ENCODE measurements around the gene CPNE6.

Gene CPNE6

GRCh38 chr14:24078146-24078545 lies 6.8 kb downstream of the CPNE6 start:
- Histone ChIP-seq H3K9ac (ENCODE audit: insufficient read length, low read depth) (no peak overlapping the region), H3K27me3 (ENCODE audit: insufficient read depth, insufficient read length) (peaks cover 43% of the 10 kb centered on the region), H3K4me3 (ENCODE audit: insufficient read length, low read depth) (no peak overlapping the region), H3K9me3 (ENCODE audit: insufficient read depth, low read length) (no peaks in the 10 kb centered on the region), H3K36me3 (ENCODE audit: insufficient read depth, insufficient read length, low read length) (no peaks in the 10 kb centered on the region), H3K4me1 (ENCODE audit: insufficient read depth, insufficient read length) (peaks cover 4% of the 10 kb centered on the region)
- no peak for DNase-seq (ENCODE audit: low read depth, low spot score)
- TF ChIP-seq ZNF274 (IDR thresholded peaks at IDR 0.05; ENCODE audit: low read depth, low read length) (no peak), SUZ12 (IDR thresholded peaks at IDR 0.05; ENCODE audit: extremely low read depth, insufficient read depth, insufficient read length) (no peak), YY1 (IDR thresholded peaks at IDR 0.05; ENCODE audit: insufficient read depth, insufficient read length) (no peak)

- TF ChIP-seq SUZ12 (IDR thresholded peaks at IDR 0.05; ENCODE audit: extremely low read depth, insufficient read depth, insufficient read length) (no peak), YY1 (IDR thresholded peaks at IDR 0.05; ENCODE audit: insufficient read depth, insufficient read length) (no peak), ZNF274 (IDR thresholded peaks at IDR 0.05; ENCODE audit: low read depth, low read length) (no peak)
- Histone ChIP-seq H3K4me1 (ENCODE audit: insufficient read depth, insufficient read length) (peaks cover 4% of the 10 kb centered on the region), H3K27me3 (ENCODE audit: insufficient read depth, insufficient read length) (peaks cover 55% of the 10 kb centered on the region), H3K36me3 (ENCODE audit: insufficient read depth, insufficient read length, low read length) (no peaks in the 10 kb centered on the region), H3K4me3 (ENCODE audit: insufficient read length, low read depth) (no peak overlapping the region), H3K9me3 (ENCODE audit: insufficient read depth, low read length) (no peaks in the 10 kb centered on the region), H3K9ac (ENCODE audit: insufficient read length, low read depth) (no peak overlapping the region)
- DNase-seq (ENCODE audit: low read depth, low spot score), result no peak
Measured at GRCh38 chr14:24079491-24080141, 8.3 kb downstream of the CPNE6 start.

DNA sequence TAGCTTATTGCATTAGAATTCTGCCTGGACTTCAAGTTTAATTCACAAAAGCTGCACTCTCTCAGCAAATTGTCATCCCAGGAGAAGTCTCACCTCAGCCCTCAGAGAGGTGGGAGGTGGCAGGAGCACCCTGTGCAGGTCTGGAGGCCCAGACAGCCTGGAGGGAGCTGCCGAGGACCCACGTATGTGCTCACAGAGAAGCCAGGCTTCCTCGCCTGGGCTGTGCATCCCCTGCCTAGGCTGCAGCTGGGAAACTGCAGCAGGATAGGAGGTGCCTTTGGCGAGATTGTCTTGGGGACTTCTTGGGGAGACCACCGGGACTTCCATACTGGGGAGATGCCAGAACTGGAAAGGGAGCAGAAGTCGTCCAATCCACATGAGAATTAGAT lies 8.8 kb downstream of the CPNE6 start:
- Histone ChIP-seq H3K4me3 (ENCODE audit: insufficient read length, low read depth) (no peak overlapping the region), H3K9ac (ENCODE audit: insufficient read length, low read depth) (no peak overlapping the region), H3K36me3 (ENCODE audit: insufficient read depth, insufficient read length, low read length) (no peaks in the 10 kb centered on the region), H3K9me3 (ENCODE audit: insufficient read depth, low read length) (no peaks in the 10 kb centered on the region), H3K27me3 (ENCODE audit: insufficient read depth, insufficient read length) (peaks cover 55% of the 10 kb centered on the region), H3K4me1 (ENCODE audit: insufficient read depth, insufficient read length) (peaks cover 4% of the 10 kb centered on the region)
- DNase-seq (ENCODE audit: low read depth, low spot score), result no peak
- TF ChIP-seq ZNF274 (IDR thresholded peaks at IDR 0.05; ENCODE audit: low read depth, low read length), result no peak

DNA sequence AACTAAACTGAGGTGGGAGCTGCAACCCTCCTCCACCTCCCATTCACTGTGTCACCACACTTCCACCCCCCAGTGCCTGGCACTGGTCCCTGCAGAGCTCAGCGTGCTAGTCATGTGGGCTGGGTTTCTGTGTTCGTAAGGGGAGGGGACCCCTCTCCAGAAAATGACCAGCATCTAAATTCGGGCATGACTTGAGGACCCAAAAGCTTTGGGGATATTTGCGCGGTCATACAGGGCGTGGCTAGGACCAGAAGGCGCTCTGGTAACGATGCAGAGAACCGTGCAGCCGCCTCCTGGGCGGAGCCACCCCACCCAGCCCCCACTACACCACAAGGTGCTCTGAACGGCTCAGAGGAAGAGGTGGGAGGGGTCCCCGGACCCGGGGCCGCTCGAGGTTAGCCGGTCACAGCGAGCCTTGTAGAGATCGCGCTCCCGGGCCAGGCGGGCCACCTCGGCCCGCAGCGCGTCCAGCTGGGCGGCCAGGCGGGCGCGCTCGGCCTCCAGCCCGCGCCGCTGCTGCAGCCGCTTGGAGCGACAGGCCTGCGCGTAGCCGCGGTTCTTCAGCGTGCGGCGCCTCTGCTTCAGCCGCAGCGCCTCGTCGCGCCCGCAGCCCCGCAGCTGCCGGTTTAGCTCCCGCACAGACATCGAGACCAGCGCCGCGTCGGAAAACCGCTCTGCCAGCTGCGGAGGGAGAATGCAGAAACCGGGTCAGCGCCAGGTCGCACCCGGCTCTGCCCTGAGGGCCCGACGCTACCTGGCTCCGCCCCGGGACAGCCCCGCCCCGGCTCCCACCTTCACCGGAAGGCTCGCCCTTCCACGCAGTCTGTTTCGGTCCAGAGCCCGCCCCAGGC lies 9.8 kb downstream of the CPNE6 start:
- TF ChIP-seq YY1 (IDR thresholded peaks at IDR 0.05; ENCODE audit: insufficient read depth, insufficient read length), result no peak
- no peak for TF ChIP-seq ZNF274 (IDR thresholded peaks at IDR 0.05; ENCODE audit: low read depth, low read length)
- TF ChIP-seq SUZ12 (IDR thresholded peaks at IDR 0.05; ENCODE audit: extremely low read depth, insufficient read depth, insufficient read length), result no peak
- H3K9me3 ChIP-seq (ENCODE audit: insufficient read depth, low read length), result no peaks in the 10 kb centered on the region
- peaks cover 55% of the 10 kb centered on the region for H3K27me3 ChIP-seq (ENCODE audit: insufficient read depth, insufficient read length)
- no peaks in the 10 kb centered on the region for H3K36me3 ChIP-seq (ENCODE audit: insufficient read depth, insufficient read length, low read length)
- H3K4me1 ChIP-seq (ENCODE audit: insufficient read depth, insufficient read length), result peaks cover 4% of the 10 kb centered on the region
- H3K4me3 ChIP-seq (ENCODE audit: insufficient read length, low read depth), result peak overlapping the region; percentile 71
- peak overlapping the region; percentile 77 for H3K9ac ChIP-seq (ENCODE audit: insufficient read length, low read depth)
- no peak for DNase-seq (ENCODE audit: low read depth, low spot score)

- no peaks in the 10 kb centered on the region for H3K36me3 ChIP-seq (ENCODE audit: insufficient read depth, insufficient read length, low read length)
- no peak for DNase-seq (ENCODE audit: low read depth, low spot score)
- peak overlapping the region; percentile 71 for H3K4me3 ChIP-seq (ENCODE audit: insufficient read length, low read depth)
- peaks cover 55% of the 10 kb centered on the region for H3K27me3 ChIP-seq (ENCODE audit: insufficient read depth, insufficient read length)
- peak overlapping the region; percentile 56 for H3K9ac ChIP-seq (ENCODE audit: insufficient read length, low read depth)
- peaks cover 4% of the 10 kb centered on the region for H3K4me1 ChIP-seq (ENCODE audit: insufficient read depth, insufficient read length)
- TF ChIP-seq YY1 (IDR thresholded peaks at IDR 0.05; ENCODE audit: insufficient read depth, insufficient read length) (no peak), SUZ12 (IDR thresholded peaks at IDR 0.05; ENCODE audit: extremely low read depth, insufficient read depth, insufficient read length) (no peak), ZNF274 (IDR thresholded peaks at IDR 0.05; ENCODE audit: low read depth, low read length) (no peak)
- no peaks in the 10 kb centered on the region for H3K9me3 ChIP-seq (ENCODE audit: insufficient read depth, low read length)
Measured at GRCh38 chr14:24081739-24082211, 10.4 kb downstream of the CPNE6 start.

GRCh38 chr14:24082411-24083080 lies 11.2 kb downstream of the CPNE6 start:
- Histone ChIP-seq H3K4me1 (ENCODE audit: insufficient read depth, insufficient read length) (peaks cover 4% of the 10 kb centered on the region), H3K9ac (ENCODE audit: insufficient read length, low read depth) (no peak overlapping the region), H3K9me3 (ENCODE audit: insufficient read depth, low read length) (no peaks in the 10 kb centered on the region), H3K4me3 (ENCODE audit: insufficient read length, low read depth) (no peak overlapping the region), H3K36me3 (ENCODE audit: insufficient read depth, insufficient read length, low read length) (no peaks in the 10 kb centered on the region), H3K27me3 (ENCODE audit: insufficient read depth, insufficient read length) (peaks cover 55% of the 10 kb centered on the region)
- DNase-seq (ENCODE audit: low read depth, low spot score), result no peak
- no peak for TF ChIP-seq ZNF274 (IDR thresholded peaks at IDR 0.05; ENCODE audit: low read depth, low read length)
- TF ChIP-seq YY1 (IDR thresholded peaks at IDR 0.05; ENCODE audit: insufficient read depth, insufficient read length), result no peak
- TF ChIP-seq SUZ12 (IDR thresholded peaks at IDR 0.05; ENCODE audit: extremely low read depth, insufficient read depth, insufficient read length), result no peak

GRCh38 chr14:24083462-24083861 lies 12.1 kb downstream of the CPNE6 start:
- H3K36me3 ChIP-seq (ENCODE audit: insufficient read depth, insufficient read length, low read length), result no peaks in the 10 kb centered on the region

More at GRCh38 chr14:24083462-24083861, 12.1 kb downstream of the CPNE6 start:
- no peak for DNase-seq (ENCODE audit: low read depth, low spot score)
- H3K9ac ChIP-seq (ENCODE audit: insufficient read length, low read depth), result no peak overlapping the region
- H3K4me3 ChIP-seq (ENCODE audit: insufficient read length, low read depth), result no peak overlapping the region
- no peak for TF ChIP-seq YY1 (IDR thresholded peaks at IDR 0.05; ENCODE audit: insufficient read depth, insufficient read length)
- no peak for TF ChIP-seq SUZ12 (IDR thresholded peaks at IDR 0.05; ENCODE audit: extremely low read depth, insufficient read depth, insufficient read length)
- no peak for TF ChIP-seq ZNF274 (IDR thresholded peaks at IDR 0.05; ENCODE audit: low read depth, low read length)
- H3K9me3 ChIP-seq (ENCODE audit: insufficient read depth, low read length), result no peaks in the 10 kb centered on the region
- peaks cover 55% of the 10 kb centered on the region for H3K27me3 ChIP-seq (ENCODE audit: insufficient read depth, insufficient read length)
- H3K4me1 ChIP-seq (ENCODE audit: insufficient read depth, insufficient read length), result peaks cover 4% of the 10 kb centered on the region

Data from NT2/D1 (cell line).